HTERT RPE-1 (cell line): Measurements from ENCODE around the gene CCDC178.

ENCODE experiments used
- in situ Hi-C: fragments of 300-500 bp; cut with MboI; formaldehyde crosslinking; loops from 4 replicates; pipeline ENCODE4 v1.14.3; 2020; ENCODE audit warnings: low sequenced_read_pairs

Gene CCDC178

DNA sequence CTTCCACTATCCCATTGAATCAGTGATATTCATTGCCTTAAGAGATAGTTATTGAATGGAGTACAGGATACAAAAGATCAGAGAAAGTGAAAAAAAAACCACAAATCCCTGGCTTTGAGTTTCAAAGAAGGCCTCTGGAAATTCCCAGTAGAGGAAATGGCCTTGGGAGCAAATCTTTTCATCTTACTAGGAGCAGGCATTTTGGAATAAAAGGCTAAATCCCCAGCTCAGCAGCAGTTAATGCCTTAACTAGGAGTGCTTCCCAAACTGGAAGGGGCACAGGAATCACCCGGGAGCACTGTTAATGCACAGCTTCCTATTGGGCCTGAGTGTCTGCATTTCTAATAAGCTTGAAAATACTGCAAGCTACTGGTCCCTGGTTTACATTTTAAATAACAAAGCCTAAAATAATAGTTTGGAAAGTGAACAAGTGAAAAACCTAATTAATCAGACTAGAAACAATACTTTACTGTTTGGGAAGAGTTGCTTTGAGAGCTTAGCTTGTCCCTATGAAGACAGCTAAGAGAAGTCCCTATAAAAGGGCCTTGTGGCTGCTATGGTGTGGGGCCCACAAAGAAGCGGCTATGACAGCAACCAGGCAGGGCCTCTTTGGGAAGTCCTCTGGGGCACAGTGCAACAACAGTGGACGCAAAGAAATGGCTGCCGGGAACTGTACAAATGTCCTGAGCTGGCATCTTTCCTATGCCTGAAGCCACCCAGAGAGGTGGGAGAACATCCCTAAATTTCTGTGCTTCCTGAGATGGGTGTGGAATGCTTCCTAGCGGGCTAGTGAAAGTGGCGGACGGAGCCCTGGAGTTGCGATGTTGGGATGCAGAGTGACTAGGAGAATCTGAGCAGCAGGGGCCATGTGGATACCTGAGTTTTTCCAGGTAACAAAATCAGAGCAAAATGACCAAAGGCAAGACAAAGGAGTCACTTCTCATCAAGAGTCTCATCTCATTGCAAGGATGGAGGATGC lies 550.6 kb downstream of the CCDC178 start:
- in situ Hi-C loops, result no loop called here

DNA sequence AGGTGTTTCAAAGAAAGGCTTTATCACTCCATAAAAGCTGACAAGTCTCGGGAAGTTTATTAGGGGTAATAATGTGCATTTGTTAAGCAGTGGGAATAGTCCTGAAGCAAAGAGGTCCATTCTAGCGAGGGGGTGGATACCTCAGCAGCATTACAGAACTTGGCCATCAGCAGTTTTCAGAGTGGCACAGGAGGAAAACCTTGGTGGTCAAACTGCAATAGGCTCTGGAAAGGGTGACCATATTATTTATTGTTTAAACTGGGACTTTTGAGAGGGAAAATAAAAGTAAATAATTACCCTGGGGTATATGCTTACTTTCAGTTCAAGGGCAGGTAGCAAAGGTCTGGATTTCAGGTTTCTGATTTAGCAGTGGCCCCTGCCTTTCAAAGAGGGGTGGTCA lies 552.2 kb downstream of the CCDC178 start:
- in situ Hi-C loops, result no loop called here
